ENCODE data around the gene TCF7. TPM values are rescaled to one million over a fixed set of nuclear protein-coding genes. Genes with fewer than 3 reads are reported as not detected.
A peak's percentile ranks its signal among the peaks of the same experiment; 100 is the strongest.

Gene TCF7
- total and polyA plus RNA-seq, 2 of the 13 experiments (the other 11 are each of a cell fraction or from before 2014, with no cell fraction given), result 6.3 to 6.8 TPM

GRCh38 chr5:134176511-134177368 lies 62.3 kb downstream of the TCF7 start, which contains the start of gene SKP1 (continued):
- TF ChIP-seq ZNF501 (CRISPR knock-in tag; IDR thresholded peaks at IDR 0.05), result peak; percentile 82
- TF ChIP-seq SNAPC4 (CRISPR knock-in tag; IDR thresholded peaks at IDR 0.05), result peak; percentile 87; the same call in 1 of the 2 replicates
- peak; percentile 62; the same call in 1 of the 2 replicates for TF ChIP-seq IRF2 (CRISPR knock-in tag; IDR thresholded peaks at IDR 0.05)
- 0 out of 2 replicates have a peak, but pooled peaks have one; percentile 54 for TF ChIP-seq ZNF784 (CRISPR knock-in tag; IDR thresholded peaks at IDR 0.05; ENCODE audit: borderline replicate concordance)
- no peak for TF ChIP-seq ZNF329 (CRISPR knock-in tag; IDR thresholded peaks at IDR 0.05; ENCODE audit: low read depth)
- TF ChIP-seq ZNF121 (CRISPR knock-in tag; IDR thresholded peaks at IDR 0.05), result peak; percentile 88
- no peak; the same call in 1 of the 2 replicates for TF ChIP-seq AHDC1 (CRISPR knock-in tag; IDR thresholded peaks at IDR 0.05; ENCODE audit: borderline replicate concordance)
- no peak for TF ChIP-seq FOXM1 (CRISPR knock-in tag; IDR thresholded peaks at IDR 0.05)
- TF ChIP-seq RAD21 (CRISPR knock-in tag; IDR thresholded peaks at IDR 0.05), result no peak
- TF ChIP-seq GZF1 (CRISPR knock-in tag; IDR thresholded peaks at IDR 0.05), result peak; percentile 82; the same call in 1 of the 2 replicates
- no peak for TF ChIP-seq ZNF3 (CRISPR knock-in tag; IDR thresholded peaks at IDR 0.05)
- TF ChIP-seq ATAD3A (CRISPR knock-in tag; IDR thresholded peaks at IDR 0.05), result no peak
- TF ChIP-seq, protein P1, sequence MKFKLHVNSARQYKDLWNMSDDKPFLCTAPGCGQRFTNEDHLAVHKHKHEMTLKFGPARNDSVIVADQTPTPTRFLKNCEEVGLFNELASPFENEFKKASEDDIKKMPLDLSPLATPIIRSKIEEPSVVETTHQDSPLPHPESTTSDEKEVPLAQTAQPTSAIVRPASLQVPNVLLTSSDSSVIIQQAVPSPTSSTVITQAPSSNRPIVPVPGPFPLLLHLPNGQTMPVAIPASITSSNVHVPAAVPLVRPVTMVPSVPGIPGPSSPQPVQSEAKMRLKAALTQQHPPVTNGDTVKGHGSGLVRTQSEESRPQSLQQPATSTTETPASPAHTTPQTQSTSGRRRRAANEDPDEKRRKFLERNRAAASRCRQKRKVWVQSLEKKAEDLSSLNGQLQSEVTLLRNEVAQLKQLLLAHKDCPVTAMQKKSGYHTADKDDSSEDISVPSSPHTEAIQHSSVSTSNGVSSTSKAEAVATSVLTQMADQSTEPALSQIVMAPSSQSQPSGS (CRISPR knock-in tag; IDR thresholded peaks at IDR 0.05), result peak; percentile 69
- TF ChIP-seq HNF4G (IDR thresholded peaks at IDR 0.05; ENCODE audit: borderline replicate concordance, low read depth, low read length), result peak; percentile 27; the same call in 1 of the 2 replicates
- TF ChIP-seq HNF4G (CRISPR knock-in tag; IDR thresholded peaks at IDR 0.05; ENCODE audit: borderline replicate concordance, low read depth), result no peak
- TF ChIP-seq TMF1 (CRISPR knock-in tag; IDR thresholded peaks at IDR 0.05; ENCODE audit: low read depth), result peak; percentile 95

Data from HepG2 (cell line).